GM21367 (cell line): ENCODE results near the gene SRP19.
"Not testable (repeated sequence)": the region's sequence is repeated elsewhere in the genome, so short reads cannot be mapped to it uniquely, and the experiment has no call there.

Experiments
- ATAC-seq: cut with Tn5 transposase; IDR thresholded peaks from one replicate; pipeline ENCODE4 v1.9.1; 2021; ENCODE audit not compliant: unreplicated experiment

SRP19 gene

DNA sequence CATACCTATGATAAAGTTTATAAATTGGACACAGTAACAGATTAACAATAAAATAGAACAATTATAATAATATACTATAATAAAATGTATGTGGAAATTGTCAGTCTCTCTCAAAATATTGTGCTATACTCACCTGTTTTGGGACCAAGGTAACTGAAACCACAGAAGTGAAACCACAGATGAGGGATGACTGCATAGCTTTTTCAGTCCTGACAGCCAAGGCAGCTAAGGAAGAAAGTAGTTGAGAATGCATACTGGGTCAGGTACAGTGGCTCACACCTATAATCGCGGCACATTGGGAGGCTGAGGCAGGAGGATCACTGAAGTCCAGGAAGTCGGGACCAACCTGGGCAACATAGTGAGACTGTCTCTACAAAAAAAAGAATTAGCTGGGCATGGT is 8.9 kb downstream of the SRP19 start:
- ATAC-seq: peak; percentile 68

DNA sequence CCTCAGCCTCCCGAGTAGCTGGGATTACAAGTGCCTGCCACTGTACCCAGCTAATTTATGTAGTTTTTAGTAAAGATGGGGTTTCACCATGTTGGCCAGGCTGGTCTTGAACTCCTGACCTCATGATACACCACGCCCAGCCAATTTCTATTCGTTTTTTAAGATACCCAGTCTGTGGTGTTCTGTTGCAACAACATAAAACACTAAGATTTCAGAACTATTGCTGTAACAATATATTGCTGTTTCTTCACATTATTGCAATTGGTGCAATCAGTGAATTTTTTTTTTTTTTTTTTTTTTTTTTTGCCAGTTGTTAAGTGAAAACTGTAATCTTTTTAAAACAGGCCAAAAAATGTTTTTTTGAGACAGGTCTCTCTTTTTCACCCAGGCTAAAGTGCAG is 9.9 kb downstream of the SRP19 start:
- ATAC-seq: no peak

DNA sequence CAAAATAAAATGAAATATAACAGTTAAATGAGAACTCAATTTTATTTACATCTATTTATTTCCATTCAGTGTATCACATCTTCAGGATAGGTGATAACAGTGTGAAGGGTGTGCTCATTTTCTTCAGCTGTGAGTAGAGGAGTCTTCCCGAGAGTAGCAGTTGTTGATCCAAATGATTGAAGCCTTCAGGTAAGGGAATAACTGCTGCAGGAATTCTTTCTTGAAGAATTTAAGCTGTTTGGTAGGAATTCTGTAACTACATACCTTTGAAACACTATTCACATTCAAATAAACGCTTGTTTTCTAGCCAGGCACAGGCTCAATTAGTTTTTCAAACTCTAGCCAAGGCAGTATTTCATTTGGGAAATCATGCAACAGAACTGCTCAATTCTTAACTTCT is 15.3 kb downstream of the SRP19 start:
- no peak for ATAC-seq

DNA sequence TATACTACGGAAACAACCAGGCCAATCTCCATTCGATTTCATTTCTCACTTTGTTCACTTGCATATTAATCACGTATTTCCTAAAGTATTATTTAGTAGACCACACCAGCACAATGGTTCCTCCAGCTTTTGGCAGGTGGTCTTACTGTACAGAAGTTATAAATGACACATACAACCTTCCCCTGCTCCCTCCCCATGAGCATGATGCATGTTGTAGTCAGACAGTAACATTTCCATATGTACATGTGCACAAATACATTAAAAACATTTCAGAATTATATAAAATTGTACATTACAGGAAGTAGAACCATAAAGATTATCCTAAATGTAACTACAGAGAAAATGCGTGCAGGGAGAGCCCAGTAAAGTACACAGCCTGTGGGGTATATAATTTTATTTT is 17.0 kb downstream of the SRP19 start:
- no peak for ATAC-seq

DNA sequence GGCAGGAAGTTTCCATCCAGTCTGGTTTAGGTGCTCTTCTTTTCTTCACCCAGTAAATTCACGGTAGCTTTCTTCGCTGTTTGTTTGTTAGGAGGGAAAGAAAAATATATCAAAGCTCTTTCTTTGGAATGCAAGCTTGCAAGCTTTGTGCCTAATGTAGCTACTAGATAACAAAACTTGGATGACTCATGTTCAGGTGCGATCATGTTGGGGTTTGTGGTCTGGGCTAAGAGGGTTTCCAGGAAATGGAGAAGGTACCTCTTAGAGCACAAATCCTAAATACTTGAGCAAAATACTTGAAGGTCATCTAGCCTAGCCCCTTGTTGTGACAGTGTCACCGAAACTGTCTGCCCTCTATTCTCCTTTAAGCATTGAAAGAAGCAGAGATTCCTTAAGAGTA is 17.7 kb downstream of the SRP19 start:
- no peak for ATAC-seq

DNA sequence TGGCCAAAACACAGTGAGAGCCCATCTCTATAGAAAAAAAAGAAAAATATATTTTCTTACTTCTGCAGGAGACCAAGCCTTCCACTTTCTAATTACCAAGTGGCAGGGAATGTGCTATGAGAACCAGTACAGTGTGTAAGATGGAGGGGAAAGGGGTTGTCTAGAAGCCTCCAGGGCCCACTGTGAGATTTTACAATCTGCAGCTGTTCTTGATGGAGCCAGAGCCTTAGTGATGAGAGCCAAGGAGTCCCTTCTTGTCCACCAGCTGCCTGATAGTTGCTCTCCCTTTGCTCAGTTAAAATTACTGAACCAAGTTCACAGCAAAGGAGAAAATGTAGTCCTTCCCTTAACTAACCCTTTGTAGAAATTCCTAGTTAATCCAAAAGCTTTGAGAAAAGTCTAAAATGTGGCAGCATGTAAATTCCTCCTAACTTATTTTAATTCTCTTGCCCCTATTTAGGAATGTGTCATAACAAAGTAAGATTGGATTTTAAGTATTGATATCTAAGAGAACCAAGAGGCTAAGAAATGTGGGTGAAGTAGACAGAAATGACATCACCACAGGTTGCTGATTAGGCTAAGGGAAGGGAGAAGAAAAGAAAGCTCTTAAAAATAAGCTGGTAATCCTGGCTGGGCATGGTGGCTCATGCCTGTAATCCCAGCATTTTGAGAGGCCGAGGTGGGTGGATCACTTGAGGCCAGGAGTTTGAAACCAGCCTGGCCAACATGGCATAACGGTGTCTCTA is 19.3 kb downstream of the SRP19 start:
- no peak for ATAC-seq

DNA sequence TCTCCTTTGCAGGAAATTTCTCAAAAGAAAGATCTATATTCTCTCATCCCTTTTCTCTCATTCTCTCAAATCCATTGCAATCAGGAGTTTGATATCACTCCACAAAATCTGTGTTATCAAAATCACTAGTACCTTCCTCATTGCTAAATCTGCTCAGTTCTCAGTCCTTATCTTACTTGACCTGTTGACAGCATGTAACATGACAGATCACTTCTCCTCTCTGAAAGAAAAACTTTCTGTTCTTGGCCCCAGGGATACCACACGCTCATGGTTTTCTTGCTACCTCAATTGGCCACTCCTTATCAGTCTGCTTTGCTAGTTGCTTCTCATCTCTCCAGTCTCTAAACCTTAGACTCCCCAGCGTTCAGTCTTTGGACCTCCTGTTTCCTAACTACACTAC is 22.1 kb downstream of the SRP19 start:
- no peak for ATAC-seq

DNA sequence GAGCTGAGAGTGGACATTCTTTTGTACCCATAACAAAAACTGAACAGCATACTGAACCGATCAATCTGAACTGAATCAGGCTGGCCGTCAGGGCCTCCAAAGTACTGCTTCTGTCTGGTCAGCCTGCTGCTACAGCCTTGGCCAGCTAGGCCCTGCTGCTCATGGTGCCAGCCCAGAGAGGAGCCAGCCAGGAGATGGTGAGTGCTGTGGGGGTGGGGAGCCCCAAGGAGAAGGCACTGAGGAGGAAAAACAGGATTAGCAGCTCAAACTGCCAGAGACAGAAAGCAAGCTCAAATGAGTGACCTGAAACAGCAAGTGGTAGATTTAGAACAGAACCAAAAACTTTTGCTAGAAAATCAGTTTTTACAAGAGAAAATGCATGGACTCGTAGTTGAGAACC is 23.9 kb downstream of the SRP19 start:
- no peak for ATAC-seq

DNA sequence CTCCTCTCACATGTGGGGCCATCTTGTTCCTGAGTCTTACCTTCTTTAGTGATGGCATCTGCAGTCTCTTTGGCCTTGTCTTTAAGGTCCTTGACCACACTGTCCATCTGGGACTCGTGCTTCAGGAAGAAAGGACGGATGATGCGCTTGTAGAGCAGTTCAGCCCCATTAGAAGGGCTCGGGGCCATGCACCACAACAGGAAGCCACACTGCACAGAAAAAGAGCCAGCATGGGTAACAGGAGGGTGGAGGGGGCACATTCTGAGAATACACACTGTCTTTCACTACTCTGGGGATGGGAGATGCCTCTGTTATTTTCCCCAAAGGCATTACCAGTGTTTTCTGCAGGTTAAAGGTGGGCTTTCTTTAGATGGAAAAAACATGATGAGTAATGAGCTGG is 25.9 kb downstream of the SRP19 start:
- ATAC-seq: no peak

DNA sequence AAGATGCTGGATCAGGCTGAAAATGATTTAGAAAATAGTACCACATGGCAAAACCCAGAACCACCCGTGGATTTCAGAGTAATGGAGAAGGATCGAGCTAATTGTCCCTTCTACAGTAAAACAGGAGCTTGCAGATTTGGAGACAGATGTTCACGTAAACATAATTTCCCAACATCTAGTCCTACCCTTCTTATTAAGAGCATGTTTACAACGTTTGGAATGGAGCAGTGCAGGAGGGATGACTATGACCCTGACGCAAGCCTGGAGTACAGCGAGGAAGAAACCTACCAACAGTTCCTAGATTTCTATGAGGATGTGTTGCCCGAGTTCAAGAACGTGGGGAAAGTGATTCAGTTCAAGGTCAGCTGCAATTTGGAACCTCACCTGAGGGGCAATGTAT is 31.0 kb downstream of the SRP19 start:
- not testable (repeated sequence) for ATAC-seq

DNA sequence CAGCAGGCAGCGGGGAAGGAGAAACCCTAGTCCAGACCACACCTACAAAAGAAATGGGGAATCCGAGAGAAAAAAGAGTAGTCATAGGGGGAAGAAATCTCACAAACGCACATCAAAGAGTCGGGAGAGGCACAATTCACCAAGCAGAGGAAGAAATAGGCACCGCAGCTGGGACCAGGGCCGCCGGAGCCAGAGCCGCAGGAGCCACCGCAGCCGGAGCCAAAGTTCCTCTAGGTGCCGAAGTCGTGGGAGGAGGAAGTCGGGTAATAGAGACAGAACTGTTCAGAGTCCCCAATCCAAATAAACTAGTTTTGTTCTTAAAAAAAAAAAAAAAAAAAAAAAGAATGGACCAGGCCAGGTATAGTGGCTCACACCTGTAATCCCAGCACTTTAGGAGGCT is 31.7 kb downstream of the SRP19 start:
- ATAC-seq: no peak

DNA sequence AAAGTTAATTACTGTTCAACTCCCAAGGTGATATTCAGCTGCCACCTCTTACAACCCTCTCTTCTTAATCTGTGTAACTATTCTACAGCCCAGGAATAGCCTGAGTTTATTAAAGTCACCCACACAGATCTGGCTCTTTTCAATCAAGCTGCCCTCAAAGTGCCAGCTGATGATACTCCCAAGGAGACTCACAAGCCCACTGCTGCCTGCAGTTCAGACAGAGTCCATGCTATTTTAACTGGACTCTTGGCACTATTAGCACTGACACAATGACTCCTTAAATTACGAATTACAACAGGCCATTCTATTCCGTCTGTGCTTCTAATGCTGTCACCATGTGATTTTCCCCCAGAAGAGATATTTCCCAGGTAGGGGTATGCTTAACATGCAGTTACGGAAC is 34.6 kb downstream of the SRP19 start:
- no peak for ATAC-seq

DNA sequence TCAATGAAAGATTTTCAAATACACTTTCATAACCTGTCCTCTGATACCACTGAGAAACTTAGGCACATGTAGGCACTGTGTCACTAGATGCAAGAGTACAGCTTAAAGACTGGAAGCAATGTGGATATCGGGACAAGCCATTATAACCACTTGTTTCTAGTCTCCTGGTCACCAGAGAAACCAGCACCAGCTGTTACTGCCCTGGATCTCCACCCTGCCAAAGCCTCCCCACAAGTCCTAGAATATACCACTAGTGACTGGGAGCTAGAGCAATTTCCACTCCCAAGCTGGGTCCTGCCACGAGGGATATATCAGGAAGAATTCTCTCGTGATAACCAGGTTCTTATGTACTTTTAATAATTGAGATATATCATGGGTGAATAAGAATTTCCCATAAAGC is 41.5 kb downstream of the SRP19 start:
- no peak for ATAC-seq

DNA sequence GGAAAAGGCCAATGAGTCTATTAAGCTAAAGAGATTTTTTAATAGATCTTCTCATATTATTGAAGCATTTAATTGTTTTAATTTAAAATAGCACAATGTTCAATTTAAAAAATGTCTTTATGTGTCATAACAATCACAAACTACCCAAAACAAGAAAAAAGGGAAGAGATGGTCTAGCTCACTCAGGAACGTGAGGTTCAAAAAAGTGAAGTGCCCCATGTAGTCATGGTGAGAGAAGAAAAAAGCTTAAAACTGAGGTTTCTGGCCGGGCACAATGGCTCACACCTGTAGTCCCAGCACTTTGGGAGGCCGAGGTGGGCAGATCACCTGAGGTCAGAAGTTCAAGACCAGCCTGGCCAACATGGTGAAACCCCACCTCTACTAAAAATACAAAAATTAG is 43.9 kb downstream of the SRP19 start:
- ATAC-seq: not testable (repeated sequence)

DNA sequence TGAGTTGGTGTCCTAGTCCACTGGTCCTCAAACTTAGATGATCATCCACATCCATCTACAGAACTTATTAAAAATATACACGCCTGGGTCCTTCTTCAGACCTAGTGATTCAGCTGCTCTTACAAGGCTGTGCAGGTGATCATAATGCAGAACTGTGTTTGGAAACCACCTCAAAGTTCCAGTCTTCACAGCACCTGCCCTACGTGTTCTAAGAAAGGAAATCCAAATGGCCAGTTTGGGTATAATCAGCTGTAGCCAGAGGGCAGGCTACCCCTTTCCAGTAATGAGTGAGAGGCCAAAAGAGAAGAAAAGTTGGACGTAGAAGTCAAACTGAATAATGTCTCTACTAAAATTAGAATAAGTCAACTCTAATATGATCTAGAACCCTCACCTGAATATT is 45.5 kb downstream of the SRP19 start:
- no peak for ATAC-seq

DNA sequence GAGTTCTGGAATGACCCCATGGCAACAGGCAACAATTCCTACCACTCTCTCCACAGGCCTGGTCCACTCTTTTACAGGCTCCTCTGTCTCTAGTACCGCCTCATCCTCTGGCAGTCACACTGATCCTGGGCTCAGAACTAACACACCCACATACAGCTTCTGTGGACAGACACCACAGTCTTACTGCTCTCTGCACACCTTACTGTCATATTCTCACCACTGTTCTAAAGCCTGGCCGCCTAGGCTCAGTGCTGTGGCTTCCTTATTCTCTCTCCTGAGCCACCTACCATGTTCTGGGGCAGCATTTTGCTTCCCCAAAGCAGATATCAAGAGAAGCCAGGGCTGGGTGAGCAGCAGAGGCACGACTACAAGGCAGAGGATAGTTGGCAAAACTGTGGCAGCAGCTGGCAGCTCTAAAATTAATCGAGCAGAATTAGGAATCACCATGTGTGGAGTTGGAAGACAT is 46.1 kb downstream of the SRP19 start:
- no peak for ATAC-seq

DNA sequence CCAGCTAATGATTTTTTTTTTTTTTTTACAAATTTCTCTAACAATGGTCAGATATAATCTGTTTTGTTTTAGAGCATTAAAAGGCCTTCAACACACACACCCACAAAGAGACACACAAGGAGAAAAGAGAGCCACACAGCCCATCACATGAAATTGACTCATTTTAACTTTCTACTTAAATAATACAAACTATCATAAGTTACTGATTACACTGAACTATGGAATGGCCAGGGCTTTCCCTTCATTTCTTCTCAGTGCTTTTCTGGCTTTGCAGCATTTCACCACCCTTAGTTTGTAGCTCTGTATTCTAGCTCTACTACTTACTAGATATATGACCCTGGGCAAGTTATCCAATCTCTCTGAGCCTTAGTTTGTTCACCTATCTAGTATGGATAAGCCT is 47.8 kb downstream of the SRP19 start:
- ATAC-seq: no peak

DNA sequence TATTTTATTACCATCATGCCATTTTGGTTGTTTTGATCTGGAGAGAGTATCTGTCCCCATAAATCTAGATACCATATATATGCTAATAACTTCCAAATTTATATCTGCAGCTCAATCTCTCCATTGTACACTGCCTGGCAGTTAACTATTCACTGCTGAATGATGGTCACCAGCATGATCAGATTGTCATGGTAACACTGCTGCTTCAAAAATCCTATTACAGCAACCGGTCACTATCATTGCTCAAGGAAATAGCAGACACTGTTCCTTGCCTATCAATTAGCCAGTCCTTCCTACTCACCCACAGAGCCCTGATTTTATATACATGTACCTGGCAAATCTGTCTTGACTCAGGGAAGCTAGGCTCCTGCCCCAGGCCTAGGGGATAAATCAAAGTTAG is 49.4 kb downstream of the SRP19 start:
- ATAC-seq: no peak

DNA sequence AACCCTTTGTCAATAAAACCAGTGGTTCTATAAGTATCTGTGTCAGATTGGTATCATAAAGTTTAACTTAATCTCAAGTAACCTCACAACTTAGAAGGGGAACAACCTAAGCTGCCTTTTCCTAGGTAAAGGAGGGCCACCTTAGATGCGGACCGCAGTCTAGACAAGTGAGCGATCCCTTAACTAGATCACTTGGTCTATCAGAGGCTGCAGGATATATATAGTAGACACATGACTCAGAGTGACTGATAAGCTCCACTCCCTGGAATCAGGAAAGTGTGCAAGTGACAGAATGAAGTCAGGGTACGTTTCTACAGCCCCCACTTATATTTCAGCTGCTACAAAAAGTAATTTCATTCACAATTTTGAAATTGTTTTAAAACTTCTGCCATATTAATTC is 53.5 kb downstream of the SRP19 start:
- ATAC-seq: no peak

DNA sequence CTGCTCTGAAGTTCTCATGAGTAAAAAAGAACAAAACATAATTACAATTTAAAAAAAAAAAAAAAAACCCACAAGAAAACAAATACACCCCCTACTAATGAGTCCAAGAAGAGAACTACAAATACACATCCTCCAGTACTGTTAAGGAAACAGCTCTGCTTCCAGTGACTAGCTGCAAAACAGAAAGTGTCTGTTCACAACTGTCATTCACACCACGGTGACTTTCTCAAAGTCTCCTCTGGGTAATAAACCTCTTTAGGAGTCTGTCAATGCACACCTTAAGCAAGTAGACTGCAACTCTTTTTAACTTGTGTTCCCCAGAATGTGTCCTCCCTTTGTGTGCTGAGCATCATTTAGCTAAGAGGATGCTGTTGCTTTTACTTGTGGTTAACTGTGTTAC is 54.7 kb downstream of the SRP19 start:
- ATAC-seq: peak; percentile 47

DNA sequence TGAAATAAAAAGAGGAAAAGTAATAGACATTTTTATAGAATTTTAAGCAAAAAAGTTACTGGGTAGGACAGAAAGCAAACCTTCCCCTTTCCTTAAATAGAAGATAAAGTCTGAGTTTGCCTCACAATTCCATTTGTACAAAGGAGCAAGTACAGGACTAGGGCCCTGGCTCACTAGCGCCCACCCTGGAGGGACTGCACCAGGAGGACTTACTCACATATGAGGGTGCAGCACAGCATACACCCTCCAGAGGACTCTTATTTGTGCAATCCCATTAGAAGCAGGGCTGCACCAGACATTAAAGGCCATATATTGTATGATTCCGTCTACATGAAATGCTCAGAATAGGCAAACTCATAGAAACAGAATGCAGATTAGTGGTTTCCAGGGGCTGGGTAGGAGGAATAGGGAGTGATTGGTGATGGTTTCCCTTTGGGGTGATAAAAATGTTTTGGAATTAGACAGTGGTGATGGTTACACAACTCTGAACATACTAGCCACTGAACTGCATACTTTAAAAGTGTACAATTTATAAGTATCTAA is 56.4 kb downstream of the SRP19 start:
- ATAC-seq: no peak

DNA sequence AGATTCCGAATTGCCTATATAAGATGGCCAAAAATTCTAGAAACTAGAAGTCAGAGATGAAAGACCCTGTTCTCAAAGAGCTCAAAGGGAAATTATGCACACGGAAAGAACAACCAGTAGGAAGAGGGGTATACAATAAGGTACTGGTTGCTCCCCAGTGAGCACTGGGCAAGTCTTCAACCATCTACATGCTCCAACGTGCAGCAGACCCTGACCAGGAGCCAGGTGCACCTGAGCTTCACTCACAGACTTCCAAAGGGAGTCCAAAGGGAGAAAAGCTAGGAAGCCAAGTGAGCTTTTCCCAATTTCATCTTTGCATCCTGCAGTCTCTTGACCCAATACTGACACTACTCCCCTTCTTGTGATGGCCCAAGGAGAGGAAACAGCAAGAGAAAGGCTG is 57.0 kb downstream of the SRP19 start:
- ATAC-seq: no peak

DNA sequence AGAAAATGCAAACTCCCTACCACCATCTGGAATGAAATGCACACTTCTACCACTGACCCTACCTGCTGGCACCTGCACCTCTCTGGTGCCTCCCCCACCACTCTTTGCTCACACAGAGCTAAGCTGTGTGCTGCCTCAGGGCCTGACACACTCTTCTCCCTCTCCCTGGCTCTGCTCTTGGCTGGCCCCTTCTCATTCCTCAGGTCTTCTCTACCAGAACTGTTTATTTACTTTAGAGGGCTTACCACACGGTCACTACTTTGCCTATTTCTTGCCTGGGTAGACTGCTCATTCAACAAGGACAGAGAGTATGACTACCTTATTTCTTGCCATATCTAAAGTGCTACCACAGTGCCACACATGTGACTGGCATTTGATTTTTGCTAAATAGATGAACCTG is 57.6 kb downstream of the SRP19 start:
- ATAC-seq: no peak
